ENCODE results near the gene PTGES3.
"Not testable (repeated sequence)": the region's sequence is repeated elsewhere in the genome, so short reads cannot be mapped to it uniquely, and the experiment has no call there.

Gene PTGES3

GRCh38 chr12:56714431-56714929 lies 26.4 kb upstream of the PTGES3 start:
- no peak overlapping the region for H3K4me3 ChIP-seq (ENCODE audit: low read length)
- no peak for DNase-seq (ENCODE audit: low read depth, low spot score)

GRCh38 chr12:56713345-56713744 lies 25.3 kb upstream of the PTGES3 start:
- DNase-seq (ENCODE audit: low read depth, low spot score), result no peak
- H3K4me3 ChIP-seq (ENCODE audit: low read length), result no peak overlapping the region

DNA sequence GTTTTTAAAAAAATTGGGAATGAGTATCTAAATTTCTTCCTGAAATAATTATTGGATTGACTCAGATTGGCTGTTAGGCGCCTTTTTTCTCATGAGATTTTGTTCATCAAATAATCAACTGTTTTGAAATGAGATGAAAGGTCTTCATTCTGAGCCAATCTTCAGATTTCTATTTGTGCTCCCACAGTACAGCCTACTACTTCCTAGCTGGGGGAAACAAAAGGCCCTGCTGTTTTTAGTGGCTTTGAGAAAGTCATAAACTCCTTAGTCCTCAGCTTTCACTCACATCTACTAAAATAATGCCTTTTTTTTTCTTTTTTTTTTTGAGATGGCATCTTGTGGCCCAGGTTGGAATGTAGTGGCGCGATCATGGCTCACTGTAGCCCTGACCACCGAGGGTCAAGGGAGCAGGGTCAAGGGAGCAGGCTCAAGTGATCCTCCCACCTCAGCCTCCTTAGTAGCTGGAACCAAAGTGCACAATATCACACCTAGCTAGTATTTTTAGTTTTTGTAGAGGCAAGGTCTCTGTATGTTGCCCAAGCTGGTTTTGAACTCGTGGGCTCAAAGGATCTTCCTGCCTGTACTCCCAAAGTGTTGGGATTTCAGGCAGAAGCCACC lies 21.8 kb upstream of the PTGES3 start:
- no peak overlapping the region for H3K4me3 ChIP-seq (ENCODE audit: low read length)
- no peak for DNase-seq (ENCODE audit: low read depth, low spot score)

- not testable (repeated sequence) for H3K4me3 ChIP-seq (ENCODE audit: low read length); DNase-seq (ENCODE audit: low read depth, low spot score)
Observed at GRCh38 chr12:56704522-56704921, 16.4 kb upstream of the PTGES3 start.

DNA sequence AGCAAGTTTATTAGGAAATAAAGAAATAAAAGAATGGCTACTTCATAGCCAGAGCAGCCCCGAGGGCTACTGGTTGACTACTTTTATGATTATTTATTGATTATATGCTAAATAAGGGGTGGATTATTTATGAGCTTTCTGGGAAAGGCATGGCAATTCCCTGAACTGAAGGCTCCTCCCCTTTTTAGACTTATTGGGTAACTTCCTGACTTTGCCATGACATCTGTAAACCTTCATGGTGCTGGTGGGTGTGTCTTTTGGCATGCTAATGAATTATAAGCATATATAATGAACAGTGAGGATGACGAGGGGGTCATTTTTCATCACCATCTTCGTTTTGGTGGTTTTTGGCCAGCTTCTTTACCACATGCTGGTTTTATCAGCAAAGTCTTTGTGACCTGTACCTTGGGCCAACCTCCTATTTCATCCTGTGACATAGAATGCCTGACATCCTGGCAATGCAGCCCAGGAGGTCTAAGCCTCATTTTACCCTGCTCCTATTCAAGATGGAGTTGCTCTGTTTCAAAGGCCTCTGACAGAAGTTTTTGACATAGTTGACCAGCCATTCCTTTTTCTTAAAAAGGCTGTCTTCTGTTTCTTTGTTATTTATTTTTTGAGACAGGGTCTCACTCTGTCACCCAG lies 11.1 kb upstream of the PTGES3 start:
- no peak overlapping the region for H3K4me3 ChIP-seq (ENCODE audit: low read length)
- DNase-seq (ENCODE audit: low read depth, low spot score), result no peak

DNA sequence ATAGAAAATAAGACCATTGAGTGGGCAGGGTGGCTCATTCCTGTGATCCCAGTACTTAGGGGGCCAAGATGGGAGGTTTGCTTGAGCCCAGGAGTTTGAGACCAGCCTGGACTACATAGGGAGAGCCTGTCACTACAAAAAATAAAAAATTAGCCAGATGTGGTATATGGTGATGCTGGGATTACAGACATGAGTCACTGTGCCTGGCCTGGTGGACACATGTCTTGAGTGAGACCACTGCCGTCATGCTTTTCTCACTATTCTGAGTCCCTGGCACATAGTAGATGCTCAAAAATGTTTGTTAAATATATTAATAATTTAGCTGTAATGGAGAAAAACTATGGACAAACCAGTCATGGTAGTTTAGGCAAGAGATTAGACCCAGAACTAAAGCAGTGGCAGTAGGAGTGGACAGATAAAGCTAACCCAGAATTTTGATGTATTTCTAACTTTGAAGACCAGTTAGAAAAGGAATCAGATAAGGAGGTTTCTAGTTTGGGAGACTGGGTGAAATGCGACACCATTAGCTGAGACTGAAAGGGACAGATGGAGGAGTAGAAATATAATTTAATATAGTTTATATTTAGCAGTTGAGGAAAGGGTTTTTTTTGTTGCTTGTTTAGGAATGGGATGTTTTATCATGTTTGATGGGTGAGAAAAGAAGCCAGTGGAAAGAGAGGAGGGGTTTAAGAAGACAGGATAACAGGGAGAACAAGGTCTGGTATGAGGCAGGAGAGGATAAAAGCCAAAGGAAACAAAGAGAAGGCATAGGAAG lies 7.4 kb upstream of the PTGES3 start:
- no peak overlapping the region for H3K4me3 ChIP-seq (ENCODE audit: low read length)
- DNase-seq (ENCODE audit: low read depth, low spot score), result no peak

GRCh38 chr12:56694161-56694560 lies 6.1 kb upstream of the PTGES3 start:
- DNase-seq (ENCODE audit: low read depth, low spot score), result no peak
- no peak overlapping the region for H3K4me3 ChIP-seq (ENCODE audit: low read length)

DNA sequence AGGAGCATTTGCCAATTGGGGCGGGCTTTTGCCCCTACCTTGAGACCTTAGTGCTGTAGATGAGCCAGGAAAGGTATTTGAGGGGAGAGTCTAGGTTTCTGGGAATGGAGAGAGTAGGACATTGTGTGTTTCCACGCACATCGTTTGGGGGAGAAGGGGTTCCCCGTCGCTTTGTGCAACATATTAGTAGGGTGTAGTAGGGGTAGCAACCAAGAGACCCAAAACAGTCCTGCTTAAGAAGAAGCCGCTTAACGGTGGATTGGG lies 694 bp upstream of the PTGES3 start:
- DNase-seq (ENCODE audit: low read depth, low spot score), result no peak
- peak overlapping the region; percentile 66 for H3K4me3 ChIP-seq (ENCODE audit: low read length)

- DNase-seq (ENCODE audit: low read depth, low spot score), result peak; percentile 35
- peak overlapping the region; percentile 95 for H3K4me3 ChIP-seq (ENCODE audit: low read length)
Observed at GRCh38 chr12:56687223-56688128, 608 bp downstream of the PTGES3 start.

DNA sequence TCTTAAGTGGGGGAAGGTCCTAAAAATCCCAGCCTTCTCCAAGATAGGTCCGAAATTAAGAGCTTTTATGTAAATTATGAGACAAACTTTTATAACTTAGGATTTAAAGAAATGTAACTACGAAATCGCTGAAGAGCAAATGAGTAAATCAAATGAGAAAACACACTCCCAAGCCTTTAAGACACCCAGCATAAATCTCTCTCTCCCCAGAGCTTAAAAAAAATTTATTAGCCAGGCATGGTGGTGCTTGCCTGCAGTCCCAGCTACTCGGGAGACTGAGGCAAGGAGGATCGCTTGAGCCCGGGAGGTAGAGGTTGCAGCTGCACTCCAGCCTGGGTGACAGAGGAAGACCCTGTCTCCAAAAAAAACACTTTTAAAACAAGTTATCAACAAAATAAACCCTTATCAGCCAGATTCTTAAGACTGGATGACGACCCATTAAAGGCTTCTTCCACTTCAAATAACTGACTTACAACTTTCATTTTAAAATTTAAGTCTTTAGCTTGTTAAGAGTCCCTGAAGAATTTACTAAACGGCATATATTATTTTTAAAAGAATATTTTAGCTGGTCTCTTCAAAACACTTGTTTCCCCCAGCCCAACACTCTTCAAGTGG lies 3.2 kb downstream of the PTGES3 start:
- peak overlapping the region; percentile 18; the same call in 1 of the 2 replicates for H3K4me3 ChIP-seq (ENCODE audit: low read length)
- DNase-seq (ENCODE audit: low read depth, low spot score), result no peak

- DNase-seq (ENCODE audit: low read depth, low spot score), result no peak
- no peak overlapping the region for H3K4me3 ChIP-seq (ENCODE audit: low read length)
Observed at GRCh38 chr12:56682323-56682722, 5.8 kb downstream of the PTGES3 start.

- H3K4me3 ChIP-seq (ENCODE audit: low read length), result no peak overlapping the region
- no peak for DNase-seq (ENCODE audit: low read depth, low spot score)
Observed at GRCh38 chr12:56679883-56680575, 8.1 kb downstream of the PTGES3 start.

DNA sequence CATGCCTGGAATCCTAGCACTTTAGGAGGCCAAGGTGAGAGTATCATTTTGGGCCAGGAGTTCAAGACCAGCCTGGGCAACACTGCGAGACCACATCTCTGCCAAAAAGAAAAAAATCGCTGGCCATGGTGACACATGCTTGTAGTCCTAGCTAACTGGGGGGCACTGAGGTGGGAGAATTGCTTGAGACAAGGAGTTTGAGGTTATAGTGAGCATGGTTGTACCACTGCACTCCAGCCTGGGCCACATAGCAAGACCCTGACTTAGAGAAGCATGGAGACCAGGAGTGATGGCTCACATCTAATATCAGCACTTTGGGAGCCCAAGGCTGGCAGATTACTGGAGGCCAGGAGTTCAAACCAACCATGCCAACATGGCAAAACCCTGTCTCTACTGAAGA lies 9.2 kb downstream of the PTGES3 start:
- no peak overlapping the region for H3K4me3 ChIP-seq (ENCODE audit: low read length)
- no peak for DNase-seq (ENCODE audit: low read depth, low spot score)

DNA sequence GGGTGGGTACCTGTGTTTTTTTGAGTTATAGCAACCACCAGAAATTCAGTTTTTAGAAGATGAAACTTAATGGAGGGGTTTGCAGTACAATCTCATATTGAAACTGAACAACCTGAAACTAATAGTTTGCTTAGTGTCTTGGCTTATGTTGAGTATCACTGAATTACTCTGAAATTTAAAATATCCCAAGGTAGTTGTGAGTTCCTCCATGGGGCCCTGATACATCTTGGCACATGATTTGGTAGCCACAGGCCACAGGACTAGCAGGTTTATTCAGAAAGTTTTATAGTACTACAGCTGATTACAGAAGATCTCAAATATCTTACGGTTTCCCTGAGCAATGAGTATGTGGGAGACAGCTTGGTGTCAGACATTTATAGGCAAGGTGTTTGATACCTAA lies 10.4 kb downstream of the PTGES3 start:
- DNase-seq (ENCODE audit: low read depth, low spot score), result no peak
- no peak overlapping the region for H3K4me3 ChIP-seq (ENCODE audit: low read length)

DNA sequence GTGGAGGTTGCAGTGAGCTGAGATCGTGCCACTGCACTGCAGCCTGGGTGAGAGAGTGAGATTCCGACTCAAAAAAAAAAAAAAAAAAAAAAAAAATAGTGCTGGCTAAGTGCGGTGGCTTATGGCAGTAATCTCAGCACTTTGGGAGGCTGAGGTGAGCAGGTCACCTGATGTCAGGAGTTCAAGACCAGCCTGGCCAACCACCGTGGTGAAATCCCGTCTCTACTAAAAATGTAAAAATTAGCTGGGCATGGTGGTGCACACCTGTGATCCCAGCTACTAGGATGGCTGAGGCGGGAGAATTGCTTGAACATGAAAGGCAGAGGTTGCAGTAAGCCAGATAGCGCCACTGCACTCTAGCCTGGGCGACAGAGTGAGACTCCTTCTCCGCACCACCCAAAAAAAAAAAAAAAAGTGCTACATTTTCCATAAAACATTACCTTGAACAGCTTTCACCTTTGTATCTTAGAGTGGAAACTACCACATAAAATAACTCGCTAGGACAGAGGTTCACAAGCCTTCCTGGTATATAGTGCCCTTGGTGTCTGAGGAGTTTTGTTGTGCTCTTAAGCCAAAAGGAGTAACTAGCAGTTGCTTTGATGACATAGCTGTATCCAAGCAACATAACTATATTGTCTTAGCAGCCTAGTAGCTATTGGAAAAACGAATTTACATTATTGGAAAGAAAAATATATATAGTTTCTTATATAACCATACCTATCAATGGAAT lies 11.1 kb downstream of the PTGES3 start:
- DNase-seq (ENCODE audit: low read depth, low spot score), result no peak
- no peak overlapping the region for H3K4me3 ChIP-seq (ENCODE audit: low read length)

- DNase-seq (ENCODE audit: low read depth, low spot score), result no peak
- H3K4me3 ChIP-seq (ENCODE audit: low read length), result no peak overlapping the region
Observed at GRCh38 chr12:56671608-56672007, 16.5 kb downstream of the PTGES3 start.

- DNase-seq (ENCODE audit: low read depth, low spot score), result no peak
- H3K4me3 ChIP-seq (ENCODE audit: low read length), result no peak overlapping the region
Observed at GRCh38 chr12:56670836-56671235, 17.2 kb downstream of the PTGES3 start.

- H3K4me3 ChIP-seq (ENCODE audit: low read length), result no peak overlapping the region
- DNase-seq (ENCODE audit: low read depth, low spot score), result no peak
Observed at GRCh38 chr12:56668197-56668457, 20.0 kb downstream of the PTGES3 start.
